ENCODE measurements around the gene SHLD2. TPM values are rescaled to one million over a fixed set of nuclear protein-coding genes. Genes with fewer than 3 reads are reported as not detected.
"Not testable (repeated sequence)": the region's sequence is repeated elsewhere in the genome, so short reads cannot be mapped to it uniquely, and the experiment has no call there.

The SHLD2 gene
- polyA plus RNA-seq, 3 donors: 10.2 to 16.3 (median 16.2) TPM

GRCh38 chr10:87079106-87079836, 15.7 kb upstream of the SHLD2 start:
- peaks cover 19 to 47% of the 10 kb centered on the region in 2 donors for H3K36me3 Mint-ChIP-seq
- Histone ChIP-seq H2AFZ (ENCODE audit: insufficient read depth, low read depth, low read length, poor library complexity, severe bottlenecking) (no peak overlapping the region), H3K9me3 (replicated peaks in 1 of 2; ENCODE audit: control insufficient read depth in 1 of 2, insufficient read depth in 1 of 2, low read length in 2 of 2) (no peaks in the 10 kb centered on the region), H3K27me3 (ENCODE audit: control insufficient read depth in 2 of 2, insufficient read depth in 2 of 2, low read length in 2 of 2) (no peaks in the 10 kb centered on the region), H3K27ac (ENCODE audit: low read depth in 1 of 2, low read length in 2 of 2) (no peak overlapping the region), H3K4me3 (replicated peaks in 1 of 3; ENCODE audit: low read depth in 2 of 3, low read length in 3 of 3) (no peak overlapping the region), H3K4me2 (replicated peaks; ENCODE audit: extremely low read depth, low read length, poor library complexity, severe bottlenecking) (no peak overlapping the region), H3K36me3 (replicated peaks in 1 of 2; ENCODE audit: control insufficient read depth in 1 of 2, insufficient read depth in 2 of 2, low read length in 2 of 2) (peaks cover 15 to 32% of the 10 kb centered on the region in 2 donors), H3K9ac (ENCODE audit: insufficient read depth, low read length, poor library complexity, severe bottlenecking) (no peak overlapping the region), H4K20me1 (ENCODE audit: insufficient read depth, low read length) (peaks cover 67% of the 10 kb centered on the region), H3K79me2 (ENCODE audit: insufficient read depth, low read length) (peaks cover 50% of the 10 kb centered on the region), H3K4me1 (ENCODE audit: control insufficient read depth in 1 of 2, insufficient read depth in 2 of 2, low read length in 2 of 2) (peaks cover 10 to 12% of the 10 kb centered on the region in 2 donors)
- peaks cover 0 to 1% (median 0%) of the 10 kb centered on the region in 3 donors for H3K27me3 Mint-ChIP-seq (ENCODE audit: low read depth in 3 of 3)
- no peak for DNase-seq
- no peak overlapping the region for H3K27ac Mint-ChIP-seq
- no CpG with 5 or more reads among the region's 11 CpGs for WGBS (ENCODE audit: insufficient coverage)
- H3K4me3 Mint-ChIP-seq: no peak overlapping the region
- peaks cover 0 to 4% (median 0%) of the 10 kb centered on the region in 7 donors for H3K9me3 Mint-ChIP-seq
- intact Hi-C loops (cut with micrococcal nuclease): no loop called here
- H3K4me1 Mint-ChIP-seq: peaks cover 19% of the 10 kb centered on the region
- no peak for TF ChIP-seq CTCF (IDR thresholded peaks at IDR 0.05)

GRCh38 chr10:87080621-87081020, 14.4 kb upstream of the SHLD2 start:
- H3K9ac ChIP-seq (ENCODE audit: insufficient read depth, low read length, poor library complexity, severe bottlenecking); H3K9me3 Mint-ChIP-seq; H3K4me3 Mint-ChIP-seq; H3K4me2 ChIP-seq (replicated peaks; ENCODE audit: extremely low read depth, low read length, poor library complexity, severe bottlenecking); H3K27me3 ChIP-seq (ENCODE audit: control insufficient read depth in 2 of 2, insufficient read depth in 2 of 2, low read length in 2 of 2); H3K27ac ChIP-seq (ENCODE audit: low read depth in 1 of 2, low read length in 2 of 2); H3K27me3 Mint-ChIP-seq (ENCODE audit: low read depth in 3 of 3); DNase-seq; H3K27ac Mint-ChIP-seq; H3K9me3 ChIP-seq (replicated peaks in 1 of 2; ENCODE audit: control insufficient read depth in 1 of 2, insufficient read depth in 1 of 2, low read length in 2 of 2); H3K4me3 ChIP-seq (replicated peaks in 1 of 3; ENCODE audit: low read depth in 2 of 3, low read length in 3 of 3); H2AFZ ChIP-seq (ENCODE audit: insufficient read depth, low read depth, low read length, poor library complexity, severe bottlenecking); intact Hi-C loops (cut with micrococcal nuclease): not testable (repeated sequence)
- H3K36me3 Mint-ChIP-seq: peaks cover 16 to 44% of the 10 kb centered on the region in 2 donors
- 100% methylated on average over 2 of the region's 31 CpGs for WGBS (ENCODE audit: insufficient coverage)
- H3K36me3 ChIP-seq (replicated peaks in 1 of 2; ENCODE audit: control insufficient read depth in 1 of 2, insufficient read depth in 2 of 2, low read length in 2 of 2): peaks cover 4 to 25% of the 10 kb centered on the region in 2 donors
- peaks cover 64% of the 10 kb centered on the region for H3K79me2 ChIP-seq (ENCODE audit: insufficient read depth, low read length)
- H4K20me1 ChIP-seq (ENCODE audit: insufficient read depth, low read length): peaks cover 76% of the 10 kb centered on the region
- H3K4me1 Mint-ChIP-seq: peaks cover 28% of the 10 kb centered on the region
- peaks cover 19 to 21% of the 10 kb centered on the region in 2 donors for H3K4me1 ChIP-seq (ENCODE audit: control insufficient read depth in 1 of 2, insufficient read depth in 2 of 2, low read length in 2 of 2)

DNA sequence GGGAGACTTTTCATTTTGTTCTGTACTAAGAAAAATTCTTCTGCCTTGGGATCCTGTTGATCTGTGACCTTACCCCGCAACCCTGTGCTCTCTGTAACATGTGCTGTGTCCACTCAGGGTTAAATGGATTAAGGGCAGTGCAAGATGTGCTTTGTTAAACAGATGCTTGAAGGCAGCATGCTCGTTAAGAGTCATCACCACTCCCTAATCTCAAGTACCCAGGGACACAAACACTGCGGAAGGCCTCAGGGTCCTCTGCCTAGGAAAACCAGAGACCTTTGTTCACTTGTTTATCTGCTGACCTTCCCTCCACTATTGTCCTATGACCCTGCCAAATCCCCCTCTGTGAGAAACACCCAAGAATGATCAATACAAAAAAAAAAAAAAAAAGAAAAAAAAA, 13.4 kb upstream of the SHLD2 start:
- Mint-ChIP-seq H3K27ac (peak overlapping the region in 1 of 7 donors; percentile 93), H3K4me1 (peaks cover 35% of the 10 kb centered on the region)
- intact Hi-C loops (cut with micrococcal nuclease): not testable (repeated sequence)

GRCh38 chr10:87082219-87082618, 12.8 kb upstream of the SHLD2 start:
- no CpG with 5 or more reads among the region's 1 CpG for WGBS (ENCODE audit: insufficient coverage)
- H3K4me3 ChIP-seq (replicated peaks in 1 of 3; ENCODE audit: low read depth in 2 of 3, low read length in 3 of 3); H3K27me3 Mint-ChIP-seq (ENCODE audit: low read depth in 3 of 3); H3K9me3 ChIP-seq (replicated peaks in 1 of 2; ENCODE audit: control insufficient read depth in 1 of 2, insufficient read depth in 1 of 2, low read length in 2 of 2); H3K9ac ChIP-seq (ENCODE audit: insufficient read depth, low read length, poor library complexity, severe bottlenecking); H3K9me3 Mint-ChIP-seq; intact Hi-C loops (cut with micrococcal nuclease); H3K4me3 Mint-ChIP-seq; H3K4me2 ChIP-seq (replicated peaks; ENCODE audit: extremely low read depth, low read length, poor library complexity, severe bottlenecking); H3K27me3 ChIP-seq (ENCODE audit: control insufficient read depth in 2 of 2, insufficient read depth in 2 of 2, low read length in 2 of 2); H2AFZ ChIP-seq (ENCODE audit: insufficient read depth, low read depth, low read length, poor library complexity, severe bottlenecking); DNase-seq: not testable (repeated sequence)
- Histone ChIP-seq H3K36me3 (replicated peaks in 1 of 2; ENCODE audit: control insufficient read depth in 1 of 2, insufficient read depth in 2 of 2, low read length in 2 of 2) (peaks cover 0 to 12% of the 10 kb centered on the region in 2 donors), H4K20me1 (ENCODE audit: insufficient read depth, low read length) (peaks cover 76% of the 10 kb centered on the region), H3K27ac (ENCODE audit: low read depth in 1 of 2, low read length in 2 of 2) (peak overlapping the region in 1 of 2 donors; percentile 82), H3K79me2 (ENCODE audit: insufficient read depth, low read length) (peaks cover 77% of the 10 kb centered on the region), H3K4me1 (ENCODE audit: control insufficient read depth in 1 of 2, insufficient read depth in 2 of 2, low read length in 2 of 2) (peaks cover 19 to 21% of the 10 kb centered on the region in 2 donors)
- H3K4me1 Mint-ChIP-seq: peaks cover 37% of the 10 kb centered on the region
- H3K36me3 Mint-ChIP-seq: peaks cover 15 to 42% of the 10 kb centered on the region in 2 donors
- peak overlapping the region; percentile 3 to 97 (median 64) for H3K27ac Mint-ChIP-seq

More for the DNA sequence above, 13.4 kb upstream of the SHLD2 start:
- WGBS (ENCODE audit: insufficient coverage): no CpG with 5 or more reads among the region's 3 CpGs
- not testable (repeated sequence) for H3K27me3 ChIP-seq (ENCODE audit: control insufficient read depth in 2 of 2, insufficient read depth in 2 of 2, low read length in 2 of 2); H3K4me3 Mint-ChIP-seq; H3K4me2 ChIP-seq (replicated peaks; ENCODE audit: extremely low read depth, low read length, poor library complexity, severe bottlenecking); H3K27me3 Mint-ChIP-seq (ENCODE audit: low read depth in 3 of 3); H3K9me3 ChIP-seq (replicated peaks in 1 of 2; ENCODE audit: control insufficient read depth in 1 of 2, insufficient read depth in 1 of 2, low read length in 2 of 2); H3K9me3 Mint-ChIP-seq; H3K27ac ChIP-seq (ENCODE audit: low read depth in 1 of 2, low read length in 2 of 2); DNase-seq; H3K9ac ChIP-seq (ENCODE audit: insufficient read depth, low read length, poor library complexity, severe bottlenecking); H3K4me3 ChIP-seq (replicated peaks in 1 of 3; ENCODE audit: low read depth in 2 of 3, low read length in 3 of 3); H2AFZ ChIP-seq (ENCODE audit: insufficient read depth, low read depth, low read length, poor library complexity, severe bottlenecking)
- H3K36me3 ChIP-seq (replicated peaks in 1 of 2; ENCODE audit: control insufficient read depth in 1 of 2, insufficient read depth in 2 of 2, low read length in 2 of 2): peaks cover 0 to 15% of the 10 kb centered on the region in 2 donors
- H4K20me1 ChIP-seq (ENCODE audit: insufficient read depth, low read length): peaks cover 76% of the 10 kb centered on the region
- H3K79me2 ChIP-seq (ENCODE audit: insufficient read depth, low read length): peaks cover 73% of the 10 kb centered on the region
- H3K36me3 Mint-ChIP-seq: peaks cover 10 to 42% of the 10 kb centered on the region in 2 donors
- H3K4me1 ChIP-seq (ENCODE audit: control insufficient read depth in 1 of 2, insufficient read depth in 2 of 2, low read length in 2 of 2): peaks cover 19 to 21% of the 10 kb centered on the region in 2 donors

All from CD14-positive monocyte (primary cell).